H1 (cell line): ENCODE data around the gene TRPC4. TPM values are rescaled to one million over a fixed set of nuclear protein-coding genes. Genes with fewer than 3 reads are reported as not detected.

Experiments used
- CTCF ChIA-PET: fragments of 300-600 bp; sonication (Branson Sonifier 250); formaldehyde crosslinking; loops from one replicate; lab custom pipeline; 2021; ENCODE audit not compliant: partially characterized antibody; lab: Charles Lee
- POLR2A ChIA-PET: fragments of 300-600 bp; sonication (Branson Sonifier 250); formaldehyde crosslinking; loops from one replicate; lab custom pipeline; 2021; ENCODE audit warnings: inconsistent platforms; ENCODE audit not compliant: partially characterized antibody; lab: Charles Lee
- DNase-seq, 2 experiments: peaks; one replicate each; pipeline versions ENCODE4 v3.0.0 to v3.0.0-alpha.2; 2010 to 2022; ENCODE audit warnings: low spot score in 2 of 2, low read depth in 1 of 2, mixed read lengths in 1 of 2
- FAIRE-seq: peaks from 2 replicates; lab custom pipeline; 2011; peaks lifted over from hg19 to GRCh38; lab: Jason Lieb, UNC
- H2AFZ ChIP-seq: 2 replicates; pipeline ENCODE4 v1.8.1; 2012; ENCODE audit warnings: low read length, inconsistent platforms
- H2AK5ac ChIP-seq: 2 replicates; pipeline ENCODE4 v1.6.1; 2013; ENCODE audit warnings: low read depth, low read length
- H2BK120ac ChIP-seq: replicated peaks from 2 replicates; pipeline ENCODE3; 2013; ENCODE audit warnings: low read depth, low read length, inconsistent platforms
- H2BK12ac ChIP-seq: 2 replicates; pipeline ENCODE4 v1.6.1; 2013; ENCODE audit warnings: low read depth, low read length
- H2BK15ac ChIP-seq: 2 replicates; pipeline ENCODE4 v1.6.1; 2013; ENCODE audit warnings: low read length
- H2BK20ac ChIP-seq: 2 replicates; pipeline ENCODE4 v1.6.1; 2013; ENCODE audit warnings: low read length
- H2BK5ac ChIP-seq: 2 replicates; pipeline ENCODE4 v1.6.1; 2013; ENCODE audit warnings: low read depth, low read length
- H3K14ac ChIP-seq: 2 replicates; pipeline ENCODE4 v1.6.1; 2013; ENCODE audit warnings: inconsistent platforms; ENCODE audit not compliant: insufficient read length
- H3K18ac ChIP-seq: 2 replicates; pipeline ENCODE4 v1.6.1; 2013; ENCODE audit warnings: low read length; ENCODE audit errors: extremely low read depth
- H3K23ac ChIP-seq: 2 replicates; pipeline ENCODE4 v1.6.1; 2013; ENCODE audit warnings: inconsistent platforms; ENCODE audit not compliant: insufficient read length
- H3K23me2 ChIP-seq: 2 replicates; pipeline ENCODE4 v1.6.1; 2013; ENCODE audit warnings: low read depth, low read length
- H3K27ac ChIP-seq: 2 replicates; pipeline ENCODE4 v1.6.1; 2011; ENCODE audit warnings: low read depth, low read length, inconsistent platforms
- H3K27me3 ChIP-seq, 4 experiments: replicated peaks in 1 of 4; 1 replicate in 1 of 4; 2 replicates in 3 of 4; pipeline versions ENCODE4 v1.6.1 to v1.8.1; 2011 to 2013; ENCODE audit warnings: low read length in 3 of 4, mild to moderate bottlenecking in 3 of 4, inconsistent platforms in 2 of 4, mixed read lengths in 2 of 4, moderate library complexity in 1 of 4; ENCODE audit not compliant: control insufficient read depth in 3 of 4, insufficient read depth in 3 of 4; ENCODE audit errors: extremely low read depth in 1 of 4
- H3K36me3 ChIP-seq, 4 experiments: 2 replicates each; pipeline versions ENCODE4 v1.6.1 to v1.8.1; 2011 to 2013; ENCODE audit warnings: mild to moderate bottlenecking in 4 of 4, low read length in 3 of 4, moderate library complexity in 2 of 4, control low read depth in 1 of 4, inconsistent platforms in 1 of 4; ENCODE audit not compliant: insufficient read depth in 4 of 4, control insufficient read depth in 2 of 4
- H3K4ac ChIP-seq: replicated peaks from 2 replicates; pipeline ENCODE3; 2013; ENCODE audit warnings: low read length, low read depth, mixed read lengths, inconsistent platforms; ENCODE audit not compliant: insufficient read length
- H3K4me1 ChIP-seq, 4 experiments: replicated peaks in 1 of 4; 1 replicate in 1 of 4; 2 replicates in 3 of 4; pipeline versions ENCODE4 v1.6.1 to v1.8.1; 2011 to 2013; ENCODE audit warnings: low read length in 3 of 4, inconsistent platforms in 2 of 4, mixed read lengths in 1 of 4; ENCODE audit not compliant: insufficient read depth in 4 of 4, control insufficient read depth in 3 of 4
- H3K4me2 ChIP-seq, 2 experiments: 2 replicates each; pipeline versions ENCODE4 v1.6.1 to v1.8.1; 2011 to 2013; ENCODE audit warnings: low read depth in 2 of 2, low read length in 2 of 2, control low read depth in 1 of 2, inconsistent platforms in 1 of 2, mild to moderate bottlenecking in 1 of 2; ENCODE audit not compliant: insufficient read depth in 1 of 2
- H3K4me3 ChIP-seq, 4 experiments: fragments of 200-600, 300-600 bp in 1 of 4; sonication (generic), shearing (Covaris generic), sonication (Bioruptor Twin) in 1 of 4; 2 replicates each; pipeline versions ENCODE4 v1.5.1 to v1.8.1; 2011 to 2016; ENCODE audit warnings: low read length in 4 of 4, low read depth in 3 of 4, control low read depth in 2 of 4, inconsistent platforms in 2 of 4, mild to moderate bottlenecking in 2 of 4, mixed read lengths in 1 of 4, moderate library complexity in 1 of 4; ENCODE audit not compliant: insufficient read depth in 2 of 4; ENCODE audit errors: extremely low read depth in 1 of 4
- H3K56ac ChIP-seq: replicated peaks from 2 replicates; pipeline ENCODE3; 2013; ENCODE audit warnings: low read depth, mild to moderate bottlenecking, mixed read lengths, low read length, inconsistent platforms; ENCODE audit not compliant: insufficient read length
- H3K79me1 ChIP-seq: 2 replicates; pipeline ENCODE4 v1.6.1; 2013; ENCODE audit warnings: low read depth, low read length, control low read depth
- H3K79me2 ChIP-seq, 2 experiments: 2 replicates each; pipeline versions ENCODE4 v1.6.1 to v1.8.1; 2012 to 2013; ENCODE audit warnings: low read length in 2 of 2, mild to moderate bottlenecking in 2 of 2, inconsistent platforms in 1 of 2; ENCODE audit not compliant: insufficient read depth in 2 of 2, control insufficient read depth in 1 of 2
- H3K9ac ChIP-seq, 4 experiments: replicated peaks in 1 of 4; 1 replicate in 1 of 4; 2 replicates in 3 of 4; pipeline versions ENCODE4 v1.6.1 to v1.8.1; 2011 to 2013; ENCODE audit warnings: low read depth in 3 of 4, low read length in 3 of 4, control low read depth in 2 of 4, mild to moderate bottlenecking in 2 of 4, moderate library complexity in 2 of 4, inconsistent platforms in 1 of 4; ENCODE audit errors: extremely low read depth in 1 of 4
- H3K9me3 ChIP-seq, 2 experiments: 2 replicates each; pipeline versions ENCODE4 v1.6.1 to v1.8.1; 2012 to 2013; ENCODE audit warnings: mild to moderate bottlenecking in 2 of 2, moderate library complexity in 2 of 2, control low read depth in 1 of 2, inconsistent platforms in 1 of 2, low read depth in 1 of 2, low read length in 1 of 2, mixed read lengths in 1 of 2; ENCODE audit not compliant: insufficient read depth in 2 of 2
- H4K20me1 ChIP-seq, 2 experiments: replicated peaks in 1 of 2; 2 replicates each; pipeline versions ENCODE3 to v1.8.1; 2011 to 2013; ENCODE audit warnings: inconsistent platforms in 2 of 2, low read length in 2 of 2, mild to moderate bottlenecking in 1 of 2; ENCODE audit not compliant: insufficient read depth in 2 of 2, control insufficient read depth in 1 of 2
- H4K5ac ChIP-seq: 2 replicates; pipeline ENCODE4 v1.6.1; 2013; ENCODE audit warnings: low read length, low read depth, mixed read lengths, inconsistent platforms; ENCODE audit not compliant: insufficient read length
- H4K8ac ChIP-seq: 2 replicates; pipeline ENCODE4 v1.8.0; 2013; ENCODE audit warnings: mild to moderate bottlenecking, moderate library complexity, low read length, inconsistent platforms; ENCODE audit not compliant: insufficient read depth; ENCODE audit errors: extremely low read depth
- H4K91ac ChIP-seq: replicated peaks from 2 replicates; pipeline ENCODE3; 2013; ENCODE audit warnings: low read length, mixed read lengths, inconsistent platforms; ENCODE audit not compliant: insufficient read length
- BCL11A ChIP-seq, 2 experiments: IDR thresholded peaks; one replicate each; pipeline ENCODE4 v1.6.1; 2011; ENCODE audit warnings: low read depth in 2 of 2, low read length in 2 of 2, mild to moderate bottlenecking in 2 of 2
- CTBP2 ChIP-seq: IDR thresholded peaks from 2 replicates; pipeline ENCODE4 v1.7.0; 2011; ENCODE audit warnings: borderline replicate concordance, mild to moderate bottlenecking, moderate library complexity, mixed read lengths, low read length; ENCODE audit not compliant: insufficient read depth, insufficient read length
- SP1 ChIP-seq: IDR thresholded peaks from 2 replicates; pipeline ENCODE4 v1.6.1; 2011; ENCODE audit warnings: low read depth, low read length
- SP2 ChIP-seq: IDR thresholded peaks from 2 replicates; pipeline ENCODE4 v1.6.1; 2012; ENCODE audit warnings: mild to moderate bottlenecking, low read length, inconsistent platforms
- TCF12 ChIP-seq: IDR thresholded peaks from 2 replicates; pipeline ENCODE4 v1.6.1; 2011; ENCODE audit warnings: low read depth, mild to moderate bottlenecking, low read length
- WGBS, 2 experiments: shearing (Covaris generic) in 1 of 2; methylation state at CpG; one replicate each; pipeline versions ENCODE4 v1.1.6 to v1.1.7; 2013 to 2015; ENCODE audit warnings: low lambda C conversion rate in 2 of 2, mixed read lengths in 2 of 2, inconsistent platforms in 1 of 2, low coverage in 1 of 2, missing lambda C conversion rate in 1 of 2; ENCODE audit not compliant: insufficient replicate concordance in 2 of 2, insufficient coverage in 1 of 2, insufficient read length in 1 of 2; ENCODE audit errors: extremely low coverage in 1 of 2, missing lambda C conversion rate in 1 of 2; 5-methylcytosine and 5-hydroxymethylcytosine counted together
- long read RNA-seq, 2 experiments: library from RNA in 1 of 2; library from capped mRNA in 1 of 2; stranded (forward); transcript quantifications; one replicate each; pipeline ENCODE4 v2.0.0, GENCODE V29; 2021; ENCODE audit warnings: inconsistent platforms in 1 of 2
- polyA minus RNA-seq, 3 experiments: library from RNA; depleted of rRNA, polyadenylated mRNA; stranded (reverse); fragments of >200 nt; gene quantifications; 1 replicate in 2 of 3; 2 replicates in 1 of 3; pipeline ENCODE4 v1.2.3, GENCODE V29; 2011
- polyA plus RNA-seq, 7 experiments: library from polyadenylated mRNA; depleted of rRNA in 3 of 7; stranded (reverse) in 5 of 7; unstranded in 2 of 7; fragments of >200 nt in 5 of 7; fragments of 200-250 nt in 2 of 7; gene quantifications; 1 replicate in 5 of 7; 2 replicates in 1 of 7; 4 replicates in 1 of 7; pipeline versions ENCODE4 v1.2.1 to v1.2.3, GENCODE V29; 2011 to 2013; ENCODE audit warnings: missing spikeins in 2 of 7, mixed read lengths in 2 of 7
- total RNA-seq: library from RNA; stranded (reverse); fragmentation: NEBNext Ultra II Directional; extraction: Animal tissue kit (Norgen Biotek cat#: 25700); gene quantifications from 2 replicates; pipeline ENCODE4 v1.2.1, GENCODE V29; 2021
- TF ChIP-seq, protein P1 (sequence below), 3 experiments: IDR thresholded peaks; 1 replicate in 2 of 3; 2 replicates in 1 of 3; pipeline versions ENCODE4 v1.5.1 to v1.6.1; 2011; ENCODE audit warnings: low read length in 3 of 3, mild to moderate bottlenecking in 3 of 3, inconsistent platforms in 2 of 3, low read depth in 1 of 3, moderate library complexity in 1 of 3; ENCODE audit not compliant: insufficient read depth in 1 of 3; ENCODE audit errors: control extremely low read depth in 1 of 3

Gene TRPC4
- total RNA-seq = 14.3 and 14.7 TPM in 2 replicates
- polyA plus RNA-seq (2011; rRNA removed) = 9.3 and 12.3 TPM in 2 replicates
- polyA plus RNA-seq (2011; cell fraction: cytosol; rRNA removed) = 16.3 TPM
- polyA plus RNA-seq (2011; cell fraction: nucleus; rRNA removed) = 12.8 TPM
- 17.6 to 29.4 TPM (median 19.9 TPM) in 4 replicates for polyA plus RNA-seq (2012, experiment 1 of 2)
- polyA plus RNA-seq (2012, experiment 2 of 2) = 1.9 TPM
- 9.4 TPM for polyA plus RNA-seq (2013, experiment 1 of 2)
- polyA plus RNA-seq (2013, experiment 2 of 2) = 9.8 TPM
- polyA minus RNA-seq (2011; rRNA and poly(A)+ RNA removed) = 56.5 and 66.7 TPM in 2 replicates
- 25.3 TPM for polyA minus RNA-seq (2011; cell fraction: cytosol; rRNA and poly(A)+ RNA removed)
- polyA minus RNA-seq (2011; cell fraction: nucleus; rRNA and poly(A)+ RNA removed) = 82.9 TPM
- long read RNA-seq, experiment 1, partial matches to known transcripts = 12 of 17 reads
- long read RNA-seq, experiment 1, other reads (novel, unspliced or antisense) = 5 of 17 reads
- long read RNA-seq, experiment 2, full-length matches to known transcripts = 2 of 16 reads
- long read RNA-seq, experiment 2, partial matches to known transcripts = 6 of 16 reads
- long read RNA-seq, experiment 2, other reads (novel, unspliced or antisense) = 8 of 16 reads

DNA sequence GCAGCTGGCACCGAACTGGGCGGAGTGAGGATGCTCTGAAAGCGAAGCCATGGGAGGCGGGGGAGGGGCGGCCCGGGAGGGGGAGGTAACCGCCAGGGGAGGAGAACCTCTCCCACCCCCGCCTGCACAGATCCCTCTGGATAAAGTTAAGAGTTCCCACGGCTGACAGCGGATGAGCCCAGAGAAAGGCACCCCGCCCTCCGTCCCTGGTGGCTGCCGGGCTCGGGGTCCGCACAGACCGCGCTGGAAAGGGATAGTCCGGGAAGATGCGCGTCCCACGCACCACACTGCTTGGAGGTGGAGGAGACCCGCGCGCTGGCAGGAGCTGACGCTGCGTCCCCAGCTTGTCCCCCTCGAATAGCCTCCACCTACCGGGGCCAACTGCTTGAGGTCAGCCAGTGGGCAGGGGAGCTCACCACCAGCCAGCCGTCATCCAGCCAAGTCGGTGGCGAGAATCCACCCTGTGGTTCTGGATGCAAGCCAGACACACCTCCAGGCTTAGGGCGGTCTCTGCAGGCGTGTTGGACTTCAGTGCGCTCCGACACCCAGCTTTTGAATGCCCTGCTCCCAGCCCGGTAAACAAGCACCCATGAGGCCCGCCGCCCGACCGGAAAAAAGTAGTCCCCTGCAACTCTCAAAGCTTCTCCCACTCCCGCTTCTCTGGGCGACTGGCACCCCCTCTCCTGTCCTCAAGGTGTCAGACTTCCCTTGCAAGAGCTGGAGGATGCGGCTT is at the start of gene TRPC4:
TSS of gene TRPC4 (minus strand) at position 17 of the 733 bp plus-strand sequence. CDS start 86,439 bp downstream, outside the sequence.
- H3K9ac ChIP-seq = peak within 1 kb of the TSS; percentile 53 to 83 (median 75)
- TF ChIP-seq TCF12 = no peak
- no peak for TF ChIP-seq SP2
- TF ChIP-seq, protein P1, sequence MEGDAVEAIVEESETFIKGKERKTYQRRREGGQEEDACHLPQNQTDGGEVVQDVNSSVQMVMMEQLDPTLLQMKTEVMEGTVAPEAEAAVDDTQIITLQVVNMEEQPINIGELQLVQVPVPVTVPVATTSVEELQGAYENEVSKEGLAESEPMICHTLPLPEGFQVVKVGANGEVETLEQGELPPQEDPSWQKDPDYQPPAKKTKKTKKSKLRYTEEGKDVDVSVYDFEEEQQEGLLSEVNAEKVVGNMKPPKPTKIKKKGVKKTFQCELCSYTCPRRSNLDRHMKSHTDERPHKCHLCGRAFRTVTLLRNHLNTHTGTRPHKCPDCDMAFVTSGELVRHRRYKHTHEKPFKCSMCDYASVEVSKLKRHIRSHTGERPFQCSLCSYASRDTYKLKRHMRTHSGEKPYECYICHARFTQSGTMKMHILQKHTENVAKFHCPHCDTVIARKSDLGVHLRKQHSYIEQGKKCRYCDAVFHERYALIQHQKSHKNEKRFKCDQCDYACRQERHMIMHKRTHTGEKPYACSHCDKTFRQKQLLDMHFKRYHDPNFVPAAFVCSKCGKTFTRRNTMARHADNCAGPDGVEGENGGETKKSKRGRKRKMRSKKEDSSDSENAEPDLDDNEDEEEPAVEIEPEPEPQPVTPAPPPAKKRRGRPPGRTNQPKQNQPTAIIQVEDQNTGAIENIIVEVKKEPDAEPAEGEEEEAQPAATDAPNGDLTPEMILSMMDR (IDR thresholded peaks at IDR 0.05; ENCODE audit: control extremely low read depth in 1 of 3, insufficient read depth in 1 of 3, low read depth in 1 of 3, low read length in 3 of 3) = peak; percentile 78 to 91 (median 81)
- TF ChIP-seq BCL11A (IDR thresholded peaks at IDR 0.05; ENCODE audit: low read depth in 2 of 2, low read length in 2 of 2) = no peak
- no peak for TF ChIP-seq CTBP2
- no peak for TF ChIP-seq SP1

More for the DNA sequence above, at the start of gene TRPC4:
- no peak within 1 kb of the TSS for H2BK120ac ChIP-seq
- H2AK5ac ChIP-seq = no peak within 1 kb of the TSS
- H2BK20ac ChIP-seq = peak within 1 kb of the TSS; percentile 37; the same call in 1 of the 2 replicates
- H3K4me2 ChIP-seq = peak within 1 kb of the TSS; percentile 70 to 95
- DNase-seq (peak in 1 of 2 experiments; percentile 78), FAIRE-seq (peak; percentile 86)
- H3K23me2 ChIP-seq = peaks cover 15% of the 10 kb centered on the region
- H3K27me3 ChIP-seq = no peaks in the 10 kb centered on the region
- peak within 1 kb of the TSS; percentile 75; the same call in 1 of the 2 replicates for H4K8ac ChIP-seq
- no peaks in the 10 kb centered on the region for H3K79me1 ChIP-seq
- H3K23ac ChIP-seq = no peak within 1 kb of the TSS
- H3K4me1 ChIP-seq = peaks cover 0 to 6% (median 2%) of the 10 kb centered on the region in 4 experiments; a peak in 2 of 7 replicates
- H3K79me2 ChIP-seq = peaks cover 0 to 58% of the 10 kb centered on the region in 2 experiments; a peak in 2 of 4 replicates
- CTCF ChIA-PET = interaction anchor here (0.5 to 2.6 kb wide), 43 partner anchors 8 to 713 kb away, joined by 3 to 16 read pairs (median 4); no protein-coding TSS in a partner anchor
- H4K91ac ChIP-seq = peak within 1 kb of the TSS; percentile 83
- peak within 1 kb of the TSS; percentile 93 to 94 (median 93) for H3K4me3 ChIP-seq
- H3K36me3 ChIP-seq = no peaks in the 10 kb centered on the region
- H2BK5ac ChIP-seq = 0 out of 2 replicates have a peak within 1 kb of the TSS, but pooled peaks have one; percentile 61
- WGBS, 2 experiments = 4% methylated on average over 32 of the region's 43 CpGs; no CpG with 5 or more reads in 1 of the 2 experiments
- peak within 1 kb of the TSS; percentile 84 for H3K18ac ChIP-seq
- no peak within 1 kb of the TSS for H3K14ac ChIP-seq
- H2BK15ac ChIP-seq = peak within 1 kb of the TSS; percentile 76; the same call in 1 of the 2 replicates
- peak within 1 kb of the TSS; percentile 75 for H2BK12ac ChIP-seq
- peak within 1 kb of the TSS; percentile 64 for H3K27ac ChIP-seq
- H4K20me1 ChIP-seq = no peaks in the 10 kb centered on the region
- peak within 1 kb of the TSS; percentile 76 for H3K4ac ChIP-seq
- no peaks in the 10 kb centered on the region for H3K9me3 ChIP-seq
- peak within 1 kb of the TSS; percentile 79 for H2AFZ ChIP-seq
- peak within 1 kb of the TSS; percentile 35 for H3K56ac ChIP-seq
- POLR2A ChIA-PET = interaction anchor here (0.6 to 1.6 kb wide), 7 partner anchors 12 to 479 kb away, joined by 3 read pairs; partner anchors contain the start of gene UFM1
- H4K5ac ChIP-seq = peak within 1 kb of the TSS; percentile 53
